GM18907 (cell line): Measurements from ENCODE around the gene TPPP.

Experiments
- ATAC-seq: cut with Tn5 transposase; IDR thresholded peaks from one replicate; pipeline ENCODE4 v1.9.1; 2021; ENCODE audit warnings: mild to moderate bottlenecking, moderate library complexity; ENCODE audit not compliant: unreplicated experiment

Gene TPPP

GRCh38 chr5:647727-648126 is 45.4 kb downstream of the TPPP start:
- no peak for ATAC-seq

- ATAC-seq, result no peak
These were observed 45.8 kb downstream of the TPPP start for GRCh38 chr5:647311-647710.

GRCh38 chr5:646396-647201 is 46.6 kb downstream of the TPPP start:
- no peak for ATAC-seq

- no peak for ATAC-seq
These were observed 47.7 kb downstream of the TPPP start for GRCh38 chr5:645421-645820.

- ATAC-seq, result no peak
These were observed 48.2 kb downstream of the TPPP start for GRCh38 chr5:644971-645370.

- no peak for ATAC-seq
These were observed 48.6 kb downstream of the TPPP start for GRCh38 chr5:644509-644908.

- peak; percentile 59 for ATAC-seq
These were observed 49.3 kb downstream of the TPPP start for GRCh38 chr5:643811-644271.

- ATAC-seq, result peak; percentile 35
These were observed 49.8 kb downstream of the TPPP start for GRCh38 chr5:643351-643801.

- no peak for ATAC-seq
These were observed 50.7 kb downstream of the TPPP start for GRCh38 chr5:642481-642880.

GRCh38 chr5:641331-641765 is 51.8 kb downstream of the TPPP start:
- no peak for ATAC-seq

GRCh38 chr5:640461-641330 is 52.5 kb downstream of the TPPP start:
- no peak for ATAC-seq

GRCh38 chr5:639584-640213 is 53.5 kb downstream of the TPPP start:
- no peak for ATAC-seq

GRCh38 chr5:639253-639530 is 54.0 kb downstream of the TPPP start:
- no peak for ATAC-seq

- no peak for ATAC-seq
These were observed 54.5 kb downstream of the TPPP start for GRCh38 chr5:638501-639252.

GRCh38 chr5:637581-638450 is 55.3 kb downstream of the TPPP start:
- ATAC-seq, result no peak

- ATAC-seq, result no peak
These were observed 56.2 kb downstream of the TPPP start for GRCh38 chr5:636951-637350.

- no peak for ATAC-seq
These were observed 57.7 kb downstream of the TPPP start for GRCh38 chr5:635306-636055.

- ATAC-seq, result no peak
These were observed 59.0 kb downstream of the TPPP start for GRCh38 chr5:634191-634590.

GRCh38 chr5:633501-633955 is 59.6 kb downstream of the TPPP start:
- ATAC-seq, result no peak
